AG09319 (cell line): ENCODE data around the gene FAM111B.

Experiments used
- DNase-seq: peaks from one replicate; pipeline ENCODE4 v3.0.0-alpha.2; 2010; ENCODE audit warnings: low read depth; ENCODE audit errors: extremely low read depth
- CTCF ChIP-seq: IDR thresholded peaks from 2 replicates; pipeline ENCODE4 v1.5.1; 2011; ENCODE audit warnings: low read depth, mild to moderate bottlenecking, inconsistent platforms, low read length, moderate library complexity

Gene FAM111B

DNA sequence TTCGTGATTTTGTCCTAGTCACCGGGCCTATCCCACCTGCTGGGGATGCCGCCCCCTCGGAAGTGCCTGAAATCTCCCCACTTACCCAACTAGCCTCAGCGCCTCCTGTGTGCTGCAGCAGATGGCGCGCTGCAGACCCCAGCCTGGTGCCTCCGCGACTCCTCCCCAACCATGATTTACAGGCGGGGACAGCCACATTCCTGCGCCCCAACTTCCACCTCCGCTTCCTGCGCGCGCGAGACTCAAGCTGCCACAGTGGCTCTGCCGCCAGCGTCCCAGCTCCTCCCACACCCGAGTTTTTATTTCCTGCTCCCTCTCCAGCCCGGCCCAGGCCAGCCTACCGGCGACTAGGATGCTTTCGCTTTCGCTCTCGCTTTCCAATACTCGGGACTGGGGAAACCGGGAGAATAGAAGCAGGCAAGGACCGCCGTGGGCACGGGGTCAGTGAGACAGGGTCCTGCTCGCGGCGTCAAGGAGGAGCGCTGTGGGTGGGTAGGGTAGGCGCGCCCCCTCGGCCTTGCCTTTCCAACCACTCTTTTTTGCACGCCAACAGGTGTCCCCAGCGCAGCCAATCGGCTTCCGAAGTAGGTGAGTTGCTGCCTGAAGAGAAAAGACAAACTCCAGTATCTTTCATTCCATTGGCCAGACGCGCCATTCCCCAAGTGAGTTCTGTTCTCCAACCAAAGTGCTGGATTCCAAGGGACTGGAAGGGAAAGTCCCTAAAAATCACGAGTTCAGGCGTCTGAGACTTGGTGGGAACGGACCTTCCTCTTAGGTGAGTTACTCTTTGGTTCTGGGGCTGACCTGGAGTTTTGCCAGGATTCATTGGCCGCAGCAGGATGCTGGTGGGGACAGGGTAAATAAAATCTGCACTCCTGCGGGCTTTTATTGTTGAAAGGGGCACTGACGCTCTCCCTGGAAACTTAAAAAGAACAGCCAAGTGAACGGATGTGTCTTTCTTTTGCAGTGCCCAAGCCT lies 35.8 kb downstream of the FAM111B start, which contains the start of gene FAM111A:
Gene FAM111A (plus strand): TSS at position 327 of the 978 bp plus-strand sequence. CDS start 6,017 bp downstream, outside the sequence.
- peak; percentile 50 for TF ChIP-seq CTCF
- peak; percentile 72 for DNase-seq

GRCh38 chr11:59144096-59144495 lies 37.1 kb downstream of the FAM111B start:
- no peak for TF ChIP-seq CTCF
- DNase-seq, result no peak

GRCh38 chr11:59144579-59145345 lies 37.7 kb downstream of the FAM111B start:
- peak; percentile 57 for DNase-seq
- no peak; the same call in 1 of the 2 replicates for TF ChIP-seq CTCF

- DNase-seq, result no peak
- TF ChIP-seq CTCF, result no peak
Observed at GRCh38 chr11:59145534-59145933, 38.5 kb downstream of the FAM111B start.

DNA sequence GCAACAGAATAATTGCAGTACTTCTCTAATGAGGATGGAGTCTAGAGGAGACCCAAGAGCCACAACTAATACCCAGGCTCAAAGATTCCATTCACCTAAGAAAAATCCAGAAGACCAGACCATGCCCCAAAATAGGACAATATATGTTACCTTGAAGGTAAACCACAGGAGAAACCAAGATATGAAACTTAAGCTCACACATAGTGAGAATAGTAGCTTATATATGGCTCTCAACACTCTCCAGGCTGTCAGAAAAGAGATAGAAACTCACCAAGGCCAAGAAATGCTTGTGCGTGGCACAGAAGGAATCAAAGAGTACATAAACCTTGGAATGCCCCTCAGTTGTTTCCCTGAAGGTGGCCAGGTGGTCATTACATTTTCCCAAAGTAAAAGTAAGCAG lies 44.7 kb downstream of the FAM111B start:
- TF ChIP-seq CTCF, result no peak
- DNase-seq, result no peak

DNA sequence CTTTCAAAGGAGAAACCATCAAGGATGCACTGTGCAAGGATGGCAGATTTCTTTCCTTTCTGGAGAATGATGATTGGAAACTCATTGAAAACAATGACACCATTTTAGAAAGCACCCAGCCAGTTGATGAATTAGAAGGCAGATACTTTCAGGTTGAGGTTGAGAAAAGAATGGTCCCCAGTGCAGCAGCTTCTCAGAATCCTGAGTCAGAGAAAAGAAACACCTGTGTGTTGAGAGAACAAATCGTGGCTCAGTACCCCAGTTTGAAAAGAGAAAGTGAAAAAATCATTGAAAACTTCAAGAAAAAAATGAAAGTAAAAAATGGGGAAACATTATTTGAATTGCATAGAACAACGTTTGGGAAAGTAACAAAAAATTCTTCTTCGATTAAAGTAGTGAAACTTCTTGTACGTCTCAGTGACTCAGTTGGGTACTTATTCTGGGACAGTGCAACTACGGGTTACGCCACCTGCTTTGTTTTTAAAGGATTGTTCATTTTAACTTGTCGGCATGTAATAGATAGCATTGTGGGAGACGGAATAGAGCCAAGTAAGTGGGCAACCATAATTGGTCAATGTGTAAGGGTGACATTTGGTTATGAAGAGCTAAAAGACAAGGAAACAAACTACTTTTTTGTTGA lies 45.4 kb downstream of the FAM111B start:
- no peak for TF ChIP-seq CTCF

GRCh38 chr11:59154610-59155009 lies 47.6 kb downstream of the FAM111B start:
- TF ChIP-seq CTCF, result no peak
- DNase-seq, result no peak

More for the DNA sequence above, 45.4 kb downstream of the FAM111B start:
- DNase-seq, result no peak
